NB4 (cell line): ENCODE measurements around the gene PLPP6.

Experiments used
- DNase-seq: peaks from one replicate; pipeline ENCODE4 v3.0.0; 2010; ENCODE audit warnings: low read depth
- H3K4me3 ChIP-seq: one replicate; pipeline ENCODE4 v1.5.1; 2011; ENCODE audit warnings: mild to moderate bottlenecking, low read depth, low read length, moderate library complexity
- CTCF ChIP-seq: IDR thresholded peaks from one replicate; pipeline ENCODE4 v1.5.1; 2012; ENCODE audit warnings: low read depth, low read length
- MYC ChIP-seq: IDR thresholded peaks from 2 replicates; pipeline ENCODE4 v1.6.1; 2011; ENCODE audit warnings: low read depth, low read length
- POLR2A ChIP-seq: IDR thresholded peaks from 2 replicates; pipeline ENCODE4 v1.6.1; 2011; ENCODE audit warnings: mild to moderate bottlenecking; ENCODE audit not compliant: insufficient read length; ENCODE audit errors: extremely low read depth
- TF ChIP-seq, protein P1 (sequence below): IDR thresholded peaks from 2 replicates; pipeline ENCODE4 v1.6.1; 2011; ENCODE audit warnings: low read depth, low read length

The PLPP6 gene

GRCh38 chr9:4670591-4670990 lies 8.5 kb downstream of the PLPP6 start:
- no peak for DNase-seq
- TF ChIP-seq POLR2A (no peak), CTCF (no peak), MYC (no peak)
- TF ChIP-seq, protein P1, sequence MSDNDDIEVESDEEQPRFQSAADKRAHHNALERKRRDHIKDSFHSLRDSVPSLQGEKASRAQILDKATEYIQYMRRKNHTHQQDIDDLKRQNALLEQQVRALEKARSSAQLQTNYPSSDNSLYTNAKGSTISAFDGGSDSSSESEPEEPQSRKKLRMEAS: no peak

GRCh38 chr9:4671737-4672136 lies 9.6 kb downstream of the PLPP6 start:
- no peak for DNase-seq
- H3K4me3 ChIP-seq: no peak overlapping the region
- no peak for TF ChIP-seq CTCF
- no peak for TF ChIP-seq MYC
- TF ChIP-seq POLR2A: no peak
- TF ChIP-seq, protein P1: no peak

More at GRCh38 chr9:4670591-4670990, 8.5 kb downstream of the PLPP6 start:
- H3K4me3 ChIP-seq: no peak overlapping the region

DNA sequence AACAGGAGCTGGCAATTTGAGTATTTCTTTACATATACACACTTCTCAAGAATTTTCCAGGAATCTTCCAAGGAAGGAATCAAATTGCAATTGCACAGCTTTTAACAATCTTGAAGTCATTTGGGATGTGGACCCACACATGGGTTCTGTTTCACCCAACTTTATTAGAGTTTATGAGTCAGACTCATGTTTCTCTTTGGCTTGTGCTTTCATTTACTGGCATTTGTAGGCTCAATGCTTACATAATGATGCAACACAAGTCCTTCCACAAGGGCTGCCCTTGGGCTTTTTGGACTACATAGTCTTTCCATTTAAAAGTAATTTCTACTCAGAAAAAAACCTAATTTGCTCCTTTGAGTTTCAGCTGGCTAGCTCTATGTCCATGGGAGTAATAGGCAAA lies 12.7 kb downstream of the PLPP6 start:
- peak; percentile 34 for DNase-seq
- H3K4me3 ChIP-seq: no peak overlapping the region
- TF ChIP-seq, protein P1: no peak
- no peak for TF ChIP-seq POLR2A

- H3K4me3 ChIP-seq: no peak overlapping the region
- TF ChIP-seq MYC (no peak), POLR2A (no peak), CTCF (no peak)
- TF ChIP-seq, protein P1: no peak
- peak; percentile 41 for DNase-seq
Observed at GRCh38 chr9:4677392-4677791, 15.3 kb downstream of the PLPP6 start.

DNA sequence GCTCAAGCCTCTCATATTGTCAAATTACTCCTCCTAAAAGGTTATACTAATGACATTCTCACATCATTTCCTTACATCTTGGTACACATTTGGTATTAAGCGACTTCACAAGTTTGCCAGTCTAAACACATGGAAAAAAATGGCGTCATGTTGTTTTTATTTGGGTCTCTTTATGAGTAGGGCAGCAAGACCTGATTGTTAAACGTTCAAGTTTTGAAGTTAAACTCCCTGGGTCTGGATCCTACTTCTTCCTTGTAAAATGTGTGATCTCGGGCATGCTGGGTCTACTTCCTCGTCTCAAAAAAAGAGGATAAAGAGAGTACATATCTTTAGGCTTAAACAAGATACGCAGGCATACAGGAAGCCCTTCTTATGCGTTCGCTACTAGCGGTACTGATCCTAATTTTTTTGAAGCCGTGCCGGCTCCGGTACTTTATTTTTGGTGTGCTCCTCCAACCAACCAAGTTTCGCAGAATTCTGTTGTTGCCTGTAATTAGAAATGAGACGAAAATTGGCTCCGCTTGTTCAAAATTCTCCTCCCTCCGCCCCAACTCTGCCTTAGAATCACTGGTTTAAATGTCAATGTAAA lies 16.7 kb downstream of the PLPP6 start:
- H3K4me3 ChIP-seq: peak overlapping the region; percentile 80
- TF ChIP-seq POLR2A (no peak), MYC (peak; percentile 86)
- TF ChIP-seq, protein P1: peak; percentile 73
- DNase-seq: peak; percentile 78

GRCh38 chr9:4679268-4680172 lies 17.4 kb downstream of the PLPP6 start, which contains the start of gene CDC37L1:
TSS of gene CDC37L1 (plus strand) at chr9:4679569. CDS start at chr9:4679768, 199 bp downstream.
- TF ChIP-seq POLR2A: peak; percentile 100
- TF ChIP-seq, protein P1: peak; percentile 92
- peak; percentile 35 for TF ChIP-seq CTCF
- TF ChIP-seq MYC: peak; percentile 96
- peak within 1 kb of the TSS; percentile 80 for H3K4me3 ChIP-seq
- DNase-seq: peak; percentile 100
